Small intestine (tissue), 16 donors: ENCODE data around the gene GID4. TPM values are rescaled to one million over a fixed set of nuclear protein-coding genes. Genes with fewer than 3 reads are reported as not detected.
A peak's percentile ranks its signal among the peaks of the same experiment; 100 is the strongest.
"Not testable (repeated sequence)": the region's sequence is repeated elsewhere in the genome, so short reads cannot be mapped to it uniquely, and the experiment has no call there.

Experiments used
- DNase-seq, 2 donors: peaks; one replicate each; pipeline versions ENCODE4 v3.0.0 to v3.0.0-alpha.2; 2013
- FAIRE-seq: peaks from 2 replicates; lab custom pipeline; 2012; peaks lifted over from hg19 to GRCh38; lab: Jason Lieb, UNC
- H3K27ac ChIP-seq, 3 donors: one replicate each; pipeline ENCODE4 v1.5.1; 2013; ENCODE audit warnings: low read length in 2 of 3, mild to moderate bottlenecking in 2 of 3, control low read depth in 1 of 3, inconsistent platforms in 1 of 3, low read depth in 1 of 3, moderate library complexity in 1 of 3
- H3K27me3 ChIP-seq, 3 donors: one replicate each; pipeline ENCODE4 v1.6.1; 2013; ENCODE audit warnings: low read length in 3 of 3, inconsistent platforms in 1 of 3; ENCODE audit not compliant: control insufficient read depth in 3 of 3, insufficient read depth in 3 of 3
- H3K36me3 ChIP-seq, 3 donors: one replicate each; pipeline ENCODE4 v1.6.1; 2013; ENCODE audit warnings: low read length in 3 of 3, inconsistent platforms in 1 of 3, low read depth in 1 of 3, mild to moderate bottlenecking in 1 of 3, moderate library complexity in 1 of 3; ENCODE audit not compliant: control insufficient read depth in 3 of 3, insufficient read depth in 2 of 3
- H3K4me1 ChIP-seq, 3 donors: one replicate each; pipeline ENCODE4 v1.6.1; 2013; ENCODE audit warnings: low read length in 2 of 3, inconsistent platforms in 1 of 3, low read depth in 1 of 3, mild to moderate bottlenecking in 1 of 3, moderate library complexity in 1 of 3; ENCODE audit not compliant: control insufficient read depth in 3 of 3, insufficient read depth in 2 of 3
- H3K4me3 ChIP-seq, 3 donors: one replicate each; pipeline ENCODE4 v1.5.1; 2013; ENCODE audit warnings: low read length in 3 of 3, control low read depth in 1 of 3, inconsistent platforms in 1 of 3, low read depth in 1 of 3, mild to moderate bottlenecking in 1 of 3, moderate library complexity in 1 of 3
- H3K9me3 ChIP-seq, 2 donors: one replicate each; pipeline ENCODE4 v1.6.1; 2013; ENCODE audit warnings: low read depth in 1 of 2, low read length in 1 of 2; ENCODE audit not compliant: control insufficient read depth in 2 of 2, insufficient read depth in 1 of 2
- WGBS, 3 donors: extraction: QIAGEN DNeasy Blood & Tissue Kit; methylation state at CpG; one replicate each; pipeline ENCODE4 v1.1.7; 2013; 5-methylcytosine and 5-hydroxymethylcytosine counted together
- long read RNA-seq, 10 donors: transcript quantifications; one replicate each; lab custom pipeline, GENCODE V29; 2026
- polyA plus RNA-seq, 4 donors: library from polyadenylated mRNA; stranded (reverse) in 3 of 4; unstranded in 1 of 4; fragments of 200-250 nt in 3 of 4; fragments of 120-200 nt in 1 of 4; gene quantifications; one replicate each; pipeline versions ENCODE4 v1.2.1 to v1.2.3, GENCODE V29; 2013
- donor health status: healthy with polysubstance abuse.
- donor health status: control.
- donor health status: control.
- donor health status: Bipolar disorder and iron deficiency.
- donor health status: healthy.

GID4 gene
- 1 to 10 TPM; 2.5 to 9.7 (median 4.1) TPM for polyA plus RNA-seq
- long read RNA-seq, donor 1 = 0 reads
- long read RNA-seq, donor 2, full-length matches to known transcripts = 1 of 1 reads
- long read RNA-seq, donor 2, partial matches to known transcripts = 0 of 1 reads
- long read RNA-seq, donor 2, other reads (novel, unspliced or antisense) = 0 of 1 reads
- long read RNA-seq, donor 3, full-length matches to known transcripts = 3 of 3 reads
- long read RNA-seq, donor 3, partial matches to known transcripts = 0 of 3 reads
- long read RNA-seq, donor 3, other reads (novel, unspliced or antisense) = 0 of 3 reads
- long read RNA-seq, donor 4 = 0 reads
- long read RNA-seq, donor 5 = 0 reads
- long read RNA-seq, donor 6, full-length matches to known transcripts = 3 of 3 reads
- long read RNA-seq, donor 6, partial matches to known transcripts = 0 of 3 reads
- long read RNA-seq, donor 6, other reads (novel, unspliced or antisense) = 0 of 3 reads
- long read RNA-seq, donor 7, full-length matches to known transcripts = 4 of 4 reads
- long read RNA-seq, donor 7, partial matches to known transcripts = 0 of 4 reads
- long read RNA-seq, donor 7, other reads (novel, unspliced or antisense) = 0 of 4 reads
- long read RNA-seq, donor 8, full-length matches to known transcripts = 3 of 3 reads
- long read RNA-seq, donor 8, partial matches to known transcripts = 0 of 3 reads
- long read RNA-seq, donor 8, other reads (novel, unspliced or antisense) = 0 of 3 reads
- long read RNA-seq, donor 9, full-length matches to known transcripts = 1 of 1 reads
- long read RNA-seq, donor 9, partial matches to known transcripts = 0 of 1 reads
- long read RNA-seq, donor 9, other reads (novel, unspliced or antisense) = 0 of 1 reads
- long read RNA-seq, donor 10, full-length matches to known transcripts = 1 of 6 reads
- long read RNA-seq, donor 10, partial matches to known transcripts = 5 of 6 reads
- long read RNA-seq, donor 10, other reads (novel, unspliced or antisense) = 0 of 6 reads

DNA sequence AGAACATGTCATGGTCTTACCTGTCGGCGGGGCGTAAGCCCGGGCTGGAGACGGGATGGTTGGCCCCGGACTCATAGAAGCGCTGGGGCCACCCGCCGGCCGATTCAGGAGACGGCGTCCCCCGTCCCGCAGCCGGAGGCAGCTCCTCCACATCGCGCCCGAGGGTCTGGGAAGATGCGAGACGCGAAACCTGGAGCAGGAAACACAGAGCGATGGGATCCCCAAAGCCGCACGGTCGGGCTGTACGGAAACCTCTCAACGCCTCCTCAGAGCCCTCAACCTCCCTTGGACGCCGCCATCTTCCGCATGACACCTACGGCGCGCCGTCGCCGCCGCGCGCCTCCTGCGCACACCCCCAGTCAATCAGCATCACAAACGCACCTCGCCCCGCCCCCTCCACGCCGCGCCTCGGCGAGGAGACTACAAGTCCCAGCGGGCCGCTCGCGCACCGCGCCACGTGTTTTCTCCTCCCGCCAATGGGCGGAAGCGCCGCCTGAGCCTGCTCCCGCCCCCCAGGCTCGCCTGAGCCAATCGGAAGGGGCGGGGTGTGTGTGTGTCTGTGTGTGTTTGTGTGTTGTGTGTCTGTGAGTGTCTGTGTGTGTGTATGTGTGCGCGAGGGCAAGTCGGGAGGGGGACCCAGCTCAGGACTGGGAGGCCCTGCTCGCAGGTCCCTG is at the start of gene GID4, which contains the start of gene ATPAF2:
Gene GID4 (plus strand): TSS at position 548 of the 674 bp plus-strand sequence. CDS start 57 bp downstream, at position 605.
Gene ATPAF2 (minus strand): TSS at position 308 of the 674 bp plus-strand sequence. CDS start 155 bp downstream, at position 153.
- DNase-seq = peak; percentile 99 to 100
- peak within 1 kb of the TSS; percentile 84 to 95 (median 85) for H3K4me3 ChIP-seq
- peaks cover 4 to 16% (median 16%) of the 10 kb centered on the region in 3 donors for H3K4me1 ChIP-seq
- 0 to 1% (median 0%) methylated on average over 58 to 67 of the region's 67 CpGs for WGBS, 3 donors
- H3K27me3 ChIP-seq = no peaks in the 10 kb centered on the region
- no peaks in the 10 kb centered on the region for H3K9me3 ChIP-seq
- FAIRE-seq = no peak
- H3K27ac ChIP-seq = peak within 1 kb of the TSS in 2 of 3 donors; percentile 53 to 71
- H3K36me3 ChIP-seq = no peaks in the 10 kb centered on the region

DNA sequence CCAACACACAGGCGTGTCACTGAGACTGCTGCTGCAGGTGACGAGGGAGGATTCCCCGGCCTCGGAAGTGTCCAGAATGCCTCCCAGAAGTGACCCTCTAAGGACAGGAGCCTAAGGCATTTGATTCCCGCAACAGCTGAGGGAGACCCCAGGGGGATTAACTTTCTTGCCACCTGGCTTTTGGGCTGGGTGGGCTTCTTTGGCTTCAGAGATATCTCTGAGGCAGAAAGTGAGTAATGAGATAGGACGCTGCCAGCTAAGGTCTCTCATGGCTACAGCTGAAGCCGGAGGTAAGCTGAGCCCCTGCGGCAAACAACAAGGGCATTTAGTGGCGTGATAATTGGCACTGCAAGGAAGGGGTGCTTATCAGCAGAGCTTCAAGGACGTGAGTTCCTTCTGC is 49.6 kb upstream of the GID4 start:
- no peaks in the 10 kb centered on the region for H3K27me3 ChIP-seq
- H3K36me3 ChIP-seq = no peaks in the 10 kb centered on the region
- WGBS, 3 donors = 70 to 87% (median 78%) methylated on average over 10 of the region's 10 CpGs
- FAIRE-seq = no peak
- no peak overlapping the region for H3K27ac ChIP-seq
- no peak overlapping the region for H3K4me3 ChIP-seq
- H3K9me3 ChIP-seq = no peaks in the 10 kb centered on the region
- DNase-seq = no peak
- no peaks in the 10 kb centered on the region for H3K4me1 ChIP-seq

DNA sequence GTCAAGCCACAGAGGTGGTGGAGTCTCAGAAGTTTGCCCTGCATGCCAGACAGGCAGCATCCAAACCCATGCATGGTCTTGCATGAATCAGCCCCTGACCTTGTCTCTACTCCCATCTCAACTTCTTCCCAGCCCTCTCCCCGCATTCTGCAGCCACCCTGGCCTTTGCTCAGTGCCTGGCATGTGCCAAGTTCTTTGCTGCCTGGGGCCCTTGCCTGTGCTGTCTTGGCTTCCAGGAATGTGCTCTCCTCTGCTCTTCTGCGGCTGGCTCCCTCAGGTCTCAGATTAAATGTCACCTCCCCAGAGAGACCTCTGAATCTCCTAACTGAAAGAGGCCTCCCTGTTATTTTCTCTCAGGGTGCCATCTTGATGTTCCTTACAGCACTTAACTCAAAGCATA is 48.9 kb upstream of the GID4 start:
- Histone ChIP-seq H3K4me1 (no peaks in the 10 kb centered on the region), H3K27ac (no peak overlapping the region), H3K4me3 (no peak overlapping the region), H3K9me3 (no peaks in the 10 kb centered on the region), H3K27me3 (no peaks in the 10 kb centered on the region), H3K36me3 (no peaks in the 10 kb centered on the region)
- DNase-seq (no peak), FAIRE-seq (no peak)
- WGBS, 3 donors = 67 to 85% (median 69%) methylated on average over 2 of the region's 2 CpGs

DNA sequence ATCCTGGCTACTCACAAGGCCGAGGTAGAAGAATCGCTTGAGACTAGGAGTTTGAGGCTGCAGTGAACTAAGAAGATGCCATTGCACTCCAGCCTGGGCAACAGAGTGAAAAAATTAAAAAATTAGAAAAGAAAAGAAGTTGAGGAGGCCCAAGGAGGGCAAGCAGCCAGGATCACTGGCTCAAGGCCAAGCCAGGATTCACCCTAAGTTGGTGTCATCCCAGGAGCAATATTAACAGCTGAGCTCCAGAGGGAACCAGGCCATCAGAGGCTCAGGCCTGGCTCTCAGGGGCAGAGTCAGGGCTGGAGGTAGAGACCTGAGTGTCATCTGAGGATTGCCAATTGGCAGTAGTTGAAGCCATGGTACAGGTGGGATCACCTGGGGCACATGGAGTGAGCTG is 45.8 kb upstream of the GID4 start:
- DNase-seq (no peak), FAIRE-seq (no peak)
- Histone ChIP-seq H3K27ac (no peak overlapping the region), H3K9me3 (no peaks in the 10 kb centered on the region), H3K27me3 (no peaks in the 10 kb centered on the region), H3K4me3 (no peak overlapping the region), H3K4me1 (no peaks in the 10 kb centered on the region), H3K36me3 (peaks cover 0 to 3% (median 0%) of the 10 kb centered on the region in 3 donors)
- 89 to 93% (median 91%) methylated on average over 2 of the region's 2 CpGs for WGBS, 3 donors

DNA sequence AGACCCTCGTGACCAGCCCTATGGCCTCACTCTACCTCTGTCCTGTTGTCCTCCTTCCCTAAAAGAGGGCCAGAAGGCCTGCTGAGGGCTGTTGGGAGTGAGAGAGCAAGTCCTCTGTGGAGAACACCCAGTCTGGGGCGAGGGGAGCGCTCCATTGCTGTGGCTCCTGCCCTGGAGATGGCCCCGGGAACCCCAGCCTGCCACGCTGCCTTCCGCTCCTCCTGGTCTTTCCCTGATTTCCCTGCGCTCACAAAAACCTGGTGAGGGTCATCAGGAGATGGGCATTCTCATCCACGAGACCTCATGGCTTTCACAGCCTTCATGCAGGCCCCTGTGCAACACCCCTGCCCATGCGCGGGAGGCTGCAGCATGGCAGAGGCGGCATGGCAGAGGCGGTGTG is 45.4 kb upstream of the GID4 start:
- Histone ChIP-seq H3K27ac (no peak overlapping the region), H3K4me3 (no peak overlapping the region), H3K9me3 (no peaks in the 10 kb centered on the region), H3K36me3 (peaks cover 0 to 3% (median 0%) of the 10 kb centered on the region in 3 donors), H3K27me3 (no peaks in the 10 kb centered on the region), H3K4me1 (no peaks in the 10 kb centered on the region)
- 89 to 95% (median 95%) methylated on average over 12 of the region's 12 CpGs for WGBS, 3 donors
- DNase-seq (no peak), FAIRE-seq (no peak)

DNA sequence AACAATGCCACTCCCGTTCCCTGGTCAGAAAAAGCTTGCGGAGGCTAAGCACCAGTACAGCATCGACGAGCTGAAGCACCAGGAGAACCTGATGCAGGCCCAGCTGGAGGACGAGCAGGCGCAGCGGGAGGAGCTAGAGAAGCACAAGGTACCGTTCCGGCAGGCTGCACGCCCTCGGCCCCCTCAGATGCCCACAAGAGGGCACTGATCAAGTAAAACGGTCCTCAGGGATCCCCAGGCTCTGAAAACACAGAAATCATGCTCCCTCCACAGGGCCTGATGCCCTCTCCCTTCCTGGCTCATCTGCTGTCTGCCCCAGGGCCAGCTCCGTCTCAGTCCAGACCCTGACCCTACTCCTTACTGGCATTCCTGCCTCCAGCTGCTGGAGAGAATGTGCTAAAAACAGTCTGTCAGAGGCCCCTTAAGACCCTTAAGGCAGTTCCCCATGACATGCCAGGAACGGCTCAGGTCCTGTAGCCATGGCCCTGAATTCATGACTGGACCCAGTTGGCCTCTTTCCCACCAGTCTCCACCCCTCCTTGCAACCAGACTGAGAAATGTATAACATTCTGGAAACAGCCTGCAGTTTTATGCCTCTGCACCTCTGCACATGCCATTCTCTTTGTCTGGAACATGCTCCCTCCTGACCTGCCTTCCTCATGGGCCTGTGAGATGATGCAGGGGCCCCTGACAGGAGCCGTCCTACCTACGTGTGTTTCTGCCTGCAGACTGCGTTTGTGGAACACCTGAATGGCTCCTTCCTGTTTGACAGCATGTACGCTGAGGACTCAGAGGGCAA is 44.7 kb upstream of the GID4 start:
- Histone ChIP-seq H3K4me1 (peaks cover 0 to under 1% (median 0%) of the 10 kb centered on the region in 3 donors), H3K36me3 (peaks cover 0 to 3% (median 0%) of the 10 kb centered on the region in 3 donors), H3K4me3 (no peak overlapping the region), H3K27me3 (no peaks in the 10 kb centered on the region), H3K27ac (no peak overlapping the region), H3K9me3 (no peaks in the 10 kb centered on the region)
- DNase-seq (peak in 1 of 2 donors; percentile 16), FAIRE-seq (no peak)
- 65 to 73% (median 73%) methylated on average over 18 of the region's 18 CpGs for WGBS, 3 donors

DNA sequence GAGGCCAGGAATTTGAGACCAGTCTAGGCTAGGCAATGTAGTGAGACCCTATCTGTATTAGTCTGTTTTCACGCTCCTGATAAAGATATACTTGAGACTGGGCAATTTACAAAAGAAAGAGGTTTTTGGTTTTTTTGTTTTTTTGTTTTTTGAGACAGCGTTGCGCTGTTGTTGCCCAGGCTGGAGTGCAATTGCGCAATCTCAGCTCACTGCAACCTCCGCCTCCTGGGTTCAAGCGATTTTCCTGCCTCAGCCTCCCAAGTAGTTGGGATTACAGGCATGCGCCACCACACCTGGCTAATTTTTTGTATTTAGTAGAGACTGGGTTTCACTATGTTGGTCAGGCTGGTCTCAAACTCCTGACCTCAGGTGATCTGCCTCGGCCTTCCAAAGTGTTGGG is 43.3 kb upstream of the GID4 start:
- not testable (repeated sequence) for H3K36me3 ChIP-seq, FAIRE-seq, H3K9me3 ChIP-seq, DNase-seq, H3K27ac ChIP-seq, H3K4me3 ChIP-seq, H3K27me3 ChIP-seq
- WGBS, 3 donors = 94 to 98% (median 97%) methylated on average over 8 of the region's 8 CpGs
- peaks cover 0 to 11% (median 0%) of the 10 kb centered on the region in 3 donors for H3K4me1 ChIP-seq
